Large intestine (tissue), 3 donors: ENCODE data around the gene INAFM2. TPM values are rescaled to one million over a fixed set of nuclear protein-coding genes. Genes with fewer than 3 reads are reported as not detected.

Experiments used
- DNase-seq, 2 donors: peaks; one replicate each; pipeline versions ENCODE4 v3.0.0 to v3.0.0-alpha.2; 2013
- H3K27ac ChIP-seq: one replicate; pipeline ENCODE4 v1.5.1; 2013; ENCODE audit warnings: low read length
- H3K27me3 ChIP-seq: 2 replicates; pipeline ENCODE4 v1.6.1; 2013; ENCODE audit warnings: low read length; ENCODE audit not compliant: control insufficient read depth, insufficient read depth
- H3K36me3 ChIP-seq: 2 replicates; pipeline ENCODE4 v1.6.1; 2013; ENCODE audit warnings: low read length; ENCODE audit not compliant: control insufficient read depth, insufficient read depth
- H3K4me1 ChIP-seq: one replicate; pipeline ENCODE4 v1.6.1; 2013; ENCODE audit warnings: low read length; ENCODE audit not compliant: control insufficient read depth, insufficient read depth
- H3K4me3 ChIP-seq: one replicate; pipeline ENCODE4 v1.5.1; 2013; ENCODE audit warnings: low read length
- H3K9me3 ChIP-seq: one replicate; pipeline ENCODE4 v1.6.1; 2013; ENCODE audit warnings: mild to moderate bottlenecking, low read depth, low read length, moderate library complexity; ENCODE audit not compliant: control insufficient read depth
- WGBS: methylation state at CpG from one replicate; pipeline ENCODE4 v1.1.5; 2013; ENCODE audit warnings: low lambda C conversion rate; ENCODE audit not compliant: insufficient coverage; 5-methylcytosine and 5-hydroxymethylcytosine counted together
- polyA plus RNA-seq: library from polyadenylated mRNA; unstranded; fragments of 120-200 nt; gene quantifications from one replicate; pipeline ENCODE4 v1.2.1, GENCODE V29; 2013

INAFM2 gene
- polyA plus RNA-seq, 1 donor = 14.6 TPM

GRCh38 chr15:40295877-40296560, 27.5 kb upstream of the INAFM2 start:
- Histone ChIP-seq H3K27ac (no peak overlapping the region), H3K9me3 (no peaks in the 10 kb centered on the region), H3K4me1 (peaks cover 4% of the 10 kb centered on the region), H3K36me3 (no peaks in the 10 kb centered on the region), H3K27me3 (peaks cover 27% of the 10 kb centered on the region), H3K4me3 (no peak overlapping the region)
- DNase-seq = no peak
- 67% methylated on average over 1 of the region's 12 CpGs for WGBS

DNA sequence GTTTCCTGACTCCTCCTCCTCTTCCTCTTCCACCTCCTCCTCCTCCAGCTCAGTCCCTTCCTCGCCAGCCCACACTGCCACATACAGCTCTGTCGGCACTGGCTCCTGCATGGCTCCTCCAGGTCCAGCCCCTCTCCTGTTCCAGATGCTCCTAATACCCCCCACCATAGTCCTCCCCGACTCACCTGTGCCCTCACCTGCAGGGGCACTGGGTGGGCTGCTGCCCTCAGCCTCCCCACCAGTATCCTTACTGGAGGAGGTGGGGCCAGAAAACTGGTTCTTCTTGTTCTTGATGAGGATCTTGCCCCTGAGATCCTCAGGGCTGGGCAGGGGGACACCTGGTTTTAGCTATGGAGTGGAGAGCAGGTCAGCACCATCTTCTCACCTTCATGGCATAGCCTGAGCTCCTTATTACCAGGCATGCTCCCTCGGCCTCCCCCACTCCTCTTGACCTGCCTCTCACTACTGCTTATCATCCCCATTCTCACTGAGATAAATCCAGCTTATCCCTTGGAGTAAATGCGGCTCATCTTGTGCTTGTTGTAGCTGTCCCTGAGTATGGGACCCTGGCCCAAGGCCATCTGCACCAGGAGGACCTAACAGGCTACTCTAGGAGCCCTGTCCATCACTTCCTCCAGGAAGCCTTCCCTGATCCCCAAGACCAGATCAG, 26.8 kb upstream of the INAFM2 start:
- Histone ChIP-seq H3K4me1 (peaks cover 4% of the 10 kb centered on the region), H3K27ac (no peak overlapping the region), H3K4me3 (no peak overlapping the region), H3K9me3 (no peaks in the 10 kb centered on the region), H3K27me3 (peaks cover 22% of the 10 kb centered on the region), H3K36me3 (no peaks in the 10 kb centered on the region)
- 40% methylated on average over 1 of the region's 5 CpGs for WGBS
- DNase-seq = no peak

GRCh38 chr15:40297356-40297755, 26.1 kb upstream of the INAFM2 start:
- H3K4me3 ChIP-seq = no peak overlapping the region
- no peaks in the 10 kb centered on the region for H3K36me3 ChIP-seq
- no CpG with 5 or more reads among the region's 10 CpGs for WGBS

DNA sequence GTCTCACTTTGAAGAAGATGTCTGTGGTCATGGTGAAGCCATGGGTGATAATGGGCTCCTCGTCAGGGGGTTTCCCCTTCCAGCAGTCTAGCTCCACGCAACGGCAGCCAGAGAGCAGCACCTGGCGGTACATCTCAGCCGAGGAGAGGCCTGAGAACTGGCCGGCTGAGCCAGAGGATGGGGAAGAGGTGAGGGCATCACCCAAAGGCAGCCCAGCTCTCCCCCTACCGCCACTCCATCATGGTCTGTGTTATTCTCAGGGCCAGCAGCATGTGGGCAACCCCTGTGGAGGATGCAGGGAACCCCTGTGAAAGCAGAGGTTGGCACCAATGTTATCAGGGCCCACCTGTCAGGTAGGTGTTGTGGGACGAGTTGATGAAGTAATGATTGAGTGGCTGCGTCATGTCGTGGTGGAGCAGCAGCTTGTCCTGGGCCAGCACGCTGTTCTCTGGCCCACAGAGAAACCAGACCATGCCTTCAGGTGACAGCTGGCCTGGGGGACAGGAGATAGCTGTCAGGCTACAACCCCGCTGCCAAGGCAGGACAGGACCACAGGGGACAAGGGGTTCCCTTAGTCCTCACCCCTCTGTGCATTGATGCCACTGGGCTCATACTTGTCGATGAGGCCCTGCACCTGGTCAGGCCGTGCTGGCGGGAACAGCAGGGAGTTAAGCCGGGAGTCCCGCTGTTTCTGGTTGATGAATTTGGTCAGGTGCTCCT, 25.1 kb upstream of the INAFM2 start:
- Histone ChIP-seq H3K36me3 (no peaks in the 10 kb centered on the region), H3K4me1 (peaks cover 4% of the 10 kb centered on the region), H3K27ac (no peak overlapping the region), H3K4me3 (no peak overlapping the region), H3K27me3 (peaks cover 5% of the 10 kb centered on the region), H3K9me3 (no peaks in the 10 kb centered on the region)
- no peak for DNase-seq
- WGBS = no CpG with 5 or more reads among the region's 17 CpGs

More at GRCh38 chr15:40297356-40297755, 26.1 kb upstream of the INAFM2 start:
- H3K9me3 ChIP-seq = no peaks in the 10 kb centered on the region
- peaks cover 15% of the 10 kb centered on the region for H3K27me3 ChIP-seq
- no peak for DNase-seq
- peaks cover 4% of the 10 kb centered on the region for H3K4me1 ChIP-seq
- H3K27ac ChIP-seq = no peak overlapping the region

DNA sequence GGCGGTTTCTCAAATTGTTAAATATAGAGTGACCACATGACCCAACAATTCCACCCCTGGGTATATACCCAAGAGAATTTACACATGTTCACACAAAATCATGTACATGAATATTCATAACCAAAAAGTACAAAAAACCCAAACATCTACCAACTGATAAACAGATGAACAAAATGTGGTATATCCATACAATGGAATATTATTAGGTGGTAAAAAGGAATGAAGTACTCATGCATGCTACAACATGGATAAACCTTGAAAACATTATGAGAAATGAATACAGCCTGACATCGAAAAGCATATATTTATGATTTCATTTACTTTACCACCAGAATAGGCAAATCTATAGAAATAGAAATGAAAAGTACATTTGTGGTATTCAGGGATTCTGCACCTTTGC, 23.1 kb upstream of the INAFM2 start:
- no peak overlapping the region for H3K4me3 ChIP-seq
- H3K36me3 ChIP-seq = no peaks in the 10 kb centered on the region
- peaks cover 4% of the 10 kb centered on the region for H3K4me1 ChIP-seq
- no peak overlapping the region for H3K27ac ChIP-seq
- no peaks in the 10 kb centered on the region for H3K9me3 ChIP-seq
- WGBS = 100% methylated on average over 2 of the region's 2 CpGs
- DNase-seq = no peak
- peaks cover 4% of the 10 kb centered on the region for H3K27me3 ChIP-seq

DNA sequence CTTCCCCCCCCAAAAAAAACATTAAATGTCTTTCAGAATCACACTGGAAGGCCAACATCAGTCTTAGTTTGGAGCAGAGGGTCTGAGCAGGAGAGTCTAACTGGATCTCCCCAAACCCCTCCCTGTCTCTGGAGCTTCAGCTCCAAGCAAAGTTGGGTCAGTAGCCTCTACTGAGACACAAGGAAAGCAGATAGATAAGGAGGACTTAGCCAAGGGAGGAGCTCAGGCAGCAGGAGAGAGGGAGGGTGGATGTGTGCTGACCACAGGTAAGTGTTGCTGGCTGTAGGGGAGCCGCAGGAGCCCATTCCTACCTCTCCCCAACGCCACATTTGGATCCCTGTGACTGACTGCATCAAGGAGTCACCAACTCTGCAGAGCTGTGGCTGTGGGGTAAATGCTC, 22.7 kb upstream of the INAFM2 start:
- H3K4me3 ChIP-seq = no peak overlapping the region
- no peaks in the 10 kb centered on the region for H3K9me3 ChIP-seq
- DNase-seq = no peak
- H3K27me3 ChIP-seq = peaks cover 2% of the 10 kb centered on the region
- H3K27ac ChIP-seq = no peak overlapping the region
- peaks cover 4% of the 10 kb centered on the region for H3K4me1 ChIP-seq
- no peaks in the 10 kb centered on the region for H3K36me3 ChIP-seq
- no CpG with 5 or more reads among the region's 2 CpGs for WGBS

- Histone ChIP-seq H3K27me3 (peaks cover 2% of the 10 kb centered on the region), H3K4me3 (no peak overlapping the region), H3K9me3 (no peaks in the 10 kb centered on the region), H3K36me3 (no peaks in the 10 kb centered on the region), H3K4me1 (peaks cover under 1% of the 10 kb centered on the region), H3K27ac (no peak overlapping the region)
- WGBS = 60% methylated on average over 1 of the region's 12 CpGs
- DNase-seq = no peak
Measured at GRCh38 chr15:40301467-40302179, 21.9 kb upstream of the INAFM2 start.

GRCh38 chr15:40302288-40302886, 21.1 kb upstream of the INAFM2 start:
- H3K36me3 ChIP-seq = no peaks in the 10 kb centered on the region
- WGBS = no CpG with 5 or more reads among the region's 19 CpGs
- no peak for DNase-seq

DNA sequence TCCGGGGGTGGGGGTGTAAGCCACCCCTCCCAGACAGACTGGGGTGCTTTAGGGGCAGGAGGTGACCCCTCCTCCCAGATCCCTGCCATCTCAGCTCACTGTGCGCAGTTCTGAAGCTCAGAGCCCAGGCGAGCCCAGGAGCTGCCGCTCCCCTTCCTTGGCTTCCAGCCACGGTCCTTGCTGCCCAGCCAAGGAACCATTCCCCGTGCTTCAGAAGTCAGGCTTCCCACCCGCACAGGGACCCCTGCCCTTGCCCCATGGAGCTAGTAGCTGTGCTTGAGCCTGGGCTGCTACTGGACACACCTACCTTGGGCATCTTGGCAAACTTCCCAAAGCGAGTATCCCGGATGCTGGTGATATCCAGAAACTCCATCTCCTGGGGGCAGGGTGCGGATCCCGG, 20.5 kb upstream of the INAFM2 start:
- Histone ChIP-seq H3K4me1 (peaks cover 1% of the 10 kb centered on the region), H3K9me3 (no peaks in the 10 kb centered on the region), H3K27me3 (peaks cover 2% of the 10 kb centered on the region), H3K27ac (no peak overlapping the region), H3K36me3 (no peaks in the 10 kb centered on the region), H3K4me3 (no peak overlapping the region)
- no CpG with 5 or more reads among the region's 11 CpGs for WGBS
- DNase-seq = no peak

More at GRCh38 chr15:40302288-40302886, 21.1 kb upstream of the INAFM2 start:
- H3K27me3 ChIP-seq = peaks cover 2% of the 10 kb centered on the region
- H3K9me3 ChIP-seq = no peaks in the 10 kb centered on the region
- H3K27ac ChIP-seq = no peak overlapping the region
- no peaks in the 10 kb centered on the region for H3K4me1 ChIP-seq
- H3K4me3 ChIP-seq = no peak overlapping the region

DNA sequence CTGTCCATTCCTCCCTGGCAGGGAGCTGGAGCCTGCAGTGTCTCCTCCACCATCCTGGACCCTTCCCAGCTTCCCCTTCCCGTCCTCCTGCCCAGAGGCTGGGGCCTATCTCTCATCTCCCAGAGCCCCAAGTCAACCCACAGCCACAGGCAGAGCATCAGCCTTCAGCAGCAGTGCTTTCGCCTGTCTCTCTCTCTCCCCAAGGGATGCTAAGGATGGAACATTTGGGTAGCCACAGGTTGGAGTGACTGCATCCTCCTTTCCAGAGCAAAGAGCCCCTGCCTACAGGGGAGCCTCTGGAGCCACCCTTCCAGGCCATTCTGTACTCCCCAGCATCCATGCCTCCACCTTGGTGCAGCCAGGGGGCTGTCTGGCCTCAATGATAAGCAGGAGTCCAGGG, 19.9 kb upstream of the INAFM2 start:
- Histone ChIP-seq H3K27ac (no peak overlapping the region), H3K36me3 (no peaks in the 10 kb centered on the region), H3K4me3 (no peak overlapping the region), H3K9me3 (no peaks in the 10 kb centered on the region), H3K27me3 (peaks cover 2% of the 10 kb centered on the region), H3K4me1 (peaks cover 2% of the 10 kb centered on the region)
- no peak for DNase-seq
- WGBS = no CpG with 5 or more reads among the region's 2 CpGs
